Measurements from ENCODE around the gene OSTN. TPM values are rescaled to one million over a fixed set of nuclear protein-coding genes. Genes with fewer than 3 reads are reported as not detected.

Gene OSTN
- total RNA-seq, 1 donor from 2014 or later: not detected

DNA sequence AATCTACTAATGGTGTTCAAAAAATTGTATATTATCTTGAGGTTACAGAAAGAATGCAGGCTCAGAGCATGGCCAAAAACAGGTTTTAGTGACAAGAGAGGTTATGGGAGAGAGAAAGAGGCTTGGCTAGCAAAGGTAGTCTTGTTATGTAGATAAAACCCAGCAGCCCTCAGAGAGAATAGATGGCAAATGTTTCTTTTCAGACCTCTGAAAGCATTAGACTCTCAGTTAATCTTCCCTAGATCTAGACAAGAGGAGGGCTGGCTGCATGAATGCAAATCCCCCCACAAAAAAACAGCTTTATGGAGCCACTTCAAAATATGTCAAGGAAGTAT, 62.2 kb downstream of the OSTN start:
- TF ChIP-seq, protein P1, sequence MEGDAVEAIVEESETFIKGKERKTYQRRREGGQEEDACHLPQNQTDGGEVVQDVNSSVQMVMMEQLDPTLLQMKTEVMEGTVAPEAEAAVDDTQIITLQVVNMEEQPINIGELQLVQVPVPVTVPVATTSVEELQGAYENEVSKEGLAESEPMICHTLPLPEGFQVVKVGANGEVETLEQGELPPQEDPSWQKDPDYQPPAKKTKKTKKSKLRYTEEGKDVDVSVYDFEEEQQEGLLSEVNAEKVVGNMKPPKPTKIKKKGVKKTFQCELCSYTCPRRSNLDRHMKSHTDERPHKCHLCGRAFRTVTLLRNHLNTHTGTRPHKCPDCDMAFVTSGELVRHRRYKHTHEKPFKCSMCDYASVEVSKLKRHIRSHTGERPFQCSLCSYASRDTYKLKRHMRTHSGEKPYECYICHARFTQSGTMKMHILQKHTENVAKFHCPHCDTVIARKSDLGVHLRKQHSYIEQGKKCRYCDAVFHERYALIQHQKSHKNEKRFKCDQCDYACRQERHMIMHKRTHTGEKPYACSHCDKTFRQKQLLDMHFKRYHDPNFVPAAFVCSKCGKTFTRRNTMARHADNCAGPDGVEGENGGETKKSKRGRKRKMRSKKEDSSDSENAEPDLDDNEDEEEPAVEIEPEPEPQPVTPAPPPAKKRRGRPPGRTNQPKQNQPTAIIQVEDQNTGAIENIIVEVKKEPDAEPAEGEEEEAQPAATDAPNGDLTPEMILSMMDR (IDR thresholded peaks at IDR 0.05; ENCODE audit: unreplicated experiment): no peak

DNA sequence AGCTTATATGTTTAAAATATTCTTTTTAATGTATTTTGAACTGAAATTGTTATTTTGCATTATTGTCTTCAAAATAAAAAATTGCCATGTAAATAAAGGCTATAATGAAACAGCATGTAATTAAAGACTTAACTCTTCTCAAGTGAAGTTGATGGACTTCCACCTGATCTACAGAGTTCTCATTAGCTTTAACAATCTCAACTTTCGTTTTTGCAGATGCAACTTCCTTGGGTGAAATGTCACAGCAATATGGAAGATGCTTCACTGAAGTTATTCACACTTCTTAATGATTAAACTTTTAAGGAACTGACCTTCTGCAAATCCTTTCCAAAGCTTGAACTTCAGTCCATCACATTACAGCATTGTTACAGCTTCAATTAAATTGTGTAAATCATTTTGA, 63.6 kb downstream of the OSTN start:
- H3K9me3 Mint-ChIP-seq (ENCODE audit: unreplicated experiment): no peaks in the 10 kb centered on the region
- no peaks in the 10 kb centered on the region for H3K27me3 Mint-ChIP-seq (ENCODE audit: unreplicated experiment)
- H3K36me3 Mint-ChIP-seq (ENCODE audit: low read depth, unreplicated experiment): no peaks in the 10 kb centered on the region
- DNase-seq (ENCODE audit: low spot score): no peak
- no peak overlapping the region for H3K4me3 Mint-ChIP-seq (ENCODE audit: unreplicated experiment)
- H3K4me1 Mint-ChIP-seq (ENCODE audit: unreplicated experiment): peaks cover 5% of the 10 kb centered on the region
- no peak overlapping the region for H3K27ac Mint-ChIP-seq (ENCODE audit: unreplicated experiment)
- TF ChIP-seq, protein P1 (IDR thresholded peaks at IDR 0.05; ENCODE audit: unreplicated experiment): no peak

More for the DNA sequence above, 62.2 kb downstream of the OSTN start:
- no peak overlapping the region for H3K4me3 Mint-ChIP-seq (ENCODE audit: unreplicated experiment)
- H3K27me3 Mint-ChIP-seq (ENCODE audit: unreplicated experiment): no peaks in the 10 kb centered on the region
- H3K4me1 Mint-ChIP-seq (ENCODE audit: unreplicated experiment): peaks cover 5% of the 10 kb centered on the region
- H3K36me3 Mint-ChIP-seq (ENCODE audit: low read depth, unreplicated experiment): no peaks in the 10 kb centered on the region
- H3K27ac Mint-ChIP-seq (ENCODE audit: unreplicated experiment): no peak overlapping the region
- no peak for DNase-seq (ENCODE audit: low spot score)
- H3K9me3 Mint-ChIP-seq (ENCODE audit: unreplicated experiment): no peaks in the 10 kb centered on the region

DNA sequence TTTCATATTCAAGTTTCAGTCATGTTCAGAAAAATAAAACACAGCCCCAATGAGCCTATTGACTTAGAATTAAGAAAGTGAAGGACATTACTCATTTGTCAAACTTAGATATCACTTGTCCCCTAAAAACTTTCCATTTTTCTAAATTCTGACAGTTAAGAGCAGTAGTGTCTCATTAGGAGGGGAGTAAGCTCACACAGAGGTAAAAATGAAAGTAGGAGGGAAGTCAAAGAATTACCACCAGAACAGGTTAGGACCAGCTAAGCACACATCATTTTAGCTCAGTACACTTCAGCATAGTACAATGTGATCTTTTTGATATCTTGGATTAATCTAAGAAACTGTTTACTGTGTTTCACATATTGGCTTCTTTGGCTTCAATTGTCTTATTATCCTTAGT, 64.3 kb downstream of the OSTN start:
- no peaks in the 10 kb centered on the region for H3K9me3 Mint-ChIP-seq (ENCODE audit: unreplicated experiment)
- peaks cover 5% of the 10 kb centered on the region for H3K4me1 Mint-ChIP-seq (ENCODE audit: unreplicated experiment)
- H3K4me3 Mint-ChIP-seq (ENCODE audit: unreplicated experiment): no peak overlapping the region
- H3K27me3 Mint-ChIP-seq (ENCODE audit: unreplicated experiment): no peaks in the 10 kb centered on the region
- H3K27ac Mint-ChIP-seq (ENCODE audit: unreplicated experiment): no peak overlapping the region
- no peaks in the 10 kb centered on the region for H3K36me3 Mint-ChIP-seq (ENCODE audit: low read depth, unreplicated experiment)
- no peak for DNase-seq (ENCODE audit: low spot score)
- TF ChIP-seq, protein P1 (IDR thresholded peaks at IDR 0.05; ENCODE audit: unreplicated experiment): no peak

DNA sequence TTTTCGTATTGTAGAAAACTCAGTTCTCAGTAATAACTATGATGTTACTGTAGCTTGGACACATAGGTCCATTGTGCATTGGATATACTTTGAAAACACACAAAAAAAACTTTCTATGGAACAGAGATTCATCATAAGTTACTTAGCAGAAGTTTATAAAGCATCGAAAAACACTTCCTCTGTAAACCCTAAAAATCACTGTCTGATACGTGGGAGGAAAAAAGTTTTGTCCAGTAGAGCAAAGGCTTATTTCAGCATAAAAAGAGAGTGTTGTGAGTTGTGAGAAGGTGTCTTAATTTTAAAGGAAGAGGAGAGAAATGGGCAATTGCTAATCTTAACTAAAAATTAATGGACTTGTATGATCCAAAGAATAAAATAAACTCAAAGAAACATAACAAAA, 64.8 kb downstream of the OSTN start:
- TF ChIP-seq, protein P1 (IDR thresholded peaks at IDR 0.05; ENCODE audit: unreplicated experiment): no peak
- Mint-ChIP-seq H3K27me3 (ENCODE audit: unreplicated experiment) (no peaks in the 10 kb centered on the region), H3K27ac (ENCODE audit: unreplicated experiment) (no peak overlapping the region), H3K4me1 (ENCODE audit: unreplicated experiment) (peaks cover 2% of the 10 kb centered on the region), H3K4me3 (ENCODE audit: unreplicated experiment) (no peak overlapping the region), H3K36me3 (ENCODE audit: low read depth, unreplicated experiment) (no peaks in the 10 kb centered on the region), H3K9me3 (ENCODE audit: unreplicated experiment) (no peaks in the 10 kb centered on the region)
- DNase-seq (ENCODE audit: low spot score): no peak

DNA sequence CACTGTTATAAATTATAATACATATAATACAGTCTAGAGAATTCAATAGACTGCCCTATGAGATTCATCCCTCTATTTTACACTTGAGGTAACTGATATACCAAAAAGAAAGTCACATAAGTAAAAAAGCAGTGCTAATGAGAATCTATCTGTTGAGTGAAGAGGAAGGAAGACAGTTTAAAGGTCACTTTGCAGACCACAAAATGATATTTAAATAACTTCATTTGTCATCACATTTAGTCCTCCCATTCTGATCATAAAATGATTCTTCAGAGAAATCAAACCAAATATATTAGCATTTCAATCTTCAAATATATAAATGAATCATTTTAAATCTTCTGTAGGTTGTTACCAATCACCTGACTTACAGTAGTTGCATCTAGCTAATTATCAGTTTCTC, 69.7 kb downstream of the OSTN start:
- TF ChIP-seq, protein P1 (IDR thresholded peaks at IDR 0.05; ENCODE audit: unreplicated experiment): no peak
- Mint-ChIP-seq H3K27ac (ENCODE audit: unreplicated experiment) (no peak overlapping the region), H3K9me3 (ENCODE audit: unreplicated experiment) (no peaks in the 10 kb centered on the region), H3K27me3 (ENCODE audit: unreplicated experiment) (no peaks in the 10 kb centered on the region), H3K36me3 (ENCODE audit: low read depth, unreplicated experiment) (no peaks in the 10 kb centered on the region), H3K4me1 (ENCODE audit: unreplicated experiment) (no peaks in the 10 kb centered on the region), H3K4me3 (ENCODE audit: unreplicated experiment) (no peak overlapping the region)
- DNase-seq (ENCODE audit: low spot score): no peak

Data from endothelial cell (in vitro differentiated cells).